Smooth muscle cell (in vitro differentiated cells): ENCODE results near the gene SOCS7. TPM values are rescaled to one million over a fixed set of nuclear protein-coding genes. Genes with fewer than 3 reads are reported as not detected.

Experiments used
- DNase-seq: peaks from one replicate; lab custom pipeline; 2025; ENCODE audit not compliant: unreplicated experiment; lab: John Stamatoyannopoulos, UW
- H2AFZ ChIP-seq: fragments of 200-600 bp; sonication (generic); 2 replicates; pipeline ENCODE4 v1.6.0; 2016; ENCODE audit warnings: antibody characterized with exemption, low read depth, mild to moderate bottlenecking
- H3F3A ChIP-seq: fragments of 200-600 bp; sonication (generic); 2 replicates; pipeline ENCODE4 v1.6.0; 2017; ENCODE audit warnings: antibody characterized with exemption, low read depth
- H3K27ac ChIP-seq: fragments of 200-600 bp; sonication (generic); 2 replicates; pipeline ENCODE4 v1.5.1; 2016; ENCODE audit warnings: low read depth, mild to moderate bottlenecking
- H3K27me3 ChIP-seq: fragments of 200-600 bp; sonication (generic); 2 replicates; pipeline ENCODE4 v1.6.1; 2016; ENCODE audit warnings: low read depth, mild to moderate bottlenecking
- H3K36me3 ChIP-seq: fragments of 200-600 bp; sonication (generic); 2 replicates; pipeline ENCODE4 v1.5.1; 2016; ENCODE audit warnings: low read depth
- H3K4me1 ChIP-seq: fragments of 200-600 bp; sonication (generic); 2 replicates; pipeline ENCODE4 v1.5.1; 2016; ENCODE audit warnings: low read depth
- H3K4me2 ChIP-seq: fragments of 200-600 bp; sonication (generic); 2 replicates; pipeline ENCODE4 v1.6.0; 2016; ENCODE audit warnings: mild to moderate bottlenecking
- H3K4me3 ChIP-seq: fragments of 200-600 bp; sonication (generic); 2 replicates; pipeline ENCODE4 v1.5.1; 2016; ENCODE audit warnings: mild to moderate bottlenecking
- H3K79me2 ChIP-seq: fragments of 200-600 bp; sonication (generic); 2 replicates; pipeline ENCODE4 v1.6.0; 2016; ENCODE audit warnings: low read depth, mild to moderate bottlenecking
- H3K9ac ChIP-seq: fragments of 200-600 bp; sonication (generic); 2 replicates; pipeline ENCODE4 v1.6.0; 2016; ENCODE audit warnings: low read depth
- H3K9me3 ChIP-seq: fragments of 200-600 bp; sonication (generic); replicated peaks from 2 replicates; pipeline ENCODE4 v1.5.1; 2016; ENCODE audit warnings: low read depth
- H4K20me1 ChIP-seq: fragments of 200-600 bp; sonication (generic); 2 replicates; pipeline ENCODE4 v1.6.0; 2016; ENCODE audit warnings: low read depth
- CTCF ChIP-seq: fragments of 200-600 bp; sonication (generic); IDR thresholded peaks from 2 replicates; pipeline ENCODE4 v1.5.1; 2017; ENCODE audit warnings: borderline replicate concordance, mild to moderate bottlenecking, antibody characterized with exemption; ENCODE audit not compliant: insufficient read depth, poor library complexity, severe bottlenecking
- WGBS: methylation state at CpG from one replicate; pipeline ENCODE4 v1.1.7; 2016; ENCODE audit warnings: low lambda C conversion rate; 5-methylcytosine and 5-hydroxymethylcytosine counted together
- polyA plus RNA-seq: library from polyadenylated mRNA; unstranded; fragments of >200 nt; fragmentation: Nextera tagmentation; extraction: Ambion mirVana; gene quantifications from 2 replicates; pipeline ENCODE4 v1.2.1, GENCODE V29; 2016
- total RNA-seq: library from RNA; depleted of rRNA; stranded (reverse); fragments of >200 nt; gene quantifications from 2 replicates; pipeline ENCODE4 v1.2.3, GENCODE V29; 2014

Gene SOCS7
- total and polyA plus RNA-seq, 2 experiments from 2014 or later: 0.89 to 6.2 TPM

GRCh38 chr17:38329808-38330730, 21.6 kb upstream of the SOCS7 start:
- Histone ChIP-seq H3K9me3 (no peaks in the 10 kb centered on the region), H3K27ac (no peak overlapping the region), H3K4me3 (no peak overlapping the region), H4K20me1 (no peaks in the 10 kb centered on the region), H3K4me1 (peaks cover 7% of the 10 kb centered on the region), H3F3A (no peaks in the 10 kb centered on the region), H3K36me3 (no peaks in the 10 kb centered on the region), H3K9ac (no peak overlapping the region), H2AFZ (no peak overlapping the region), H3K4me2 (no peak overlapping the region), H3K79me2 (no peaks in the 10 kb centered on the region), H3K27me3 (no peaks in the 10 kb centered on the region)
- TF ChIP-seq CTCF: no peak
- no peak for DNase-seq
- 94% methylated on average over 25 of the region's 25 CpGs for WGBS

GRCh38 chr17:38330941-38331411, 20.7 kb upstream of the SOCS7 start:
- Histone ChIP-seq H3K79me2 (no peaks in the 10 kb centered on the region), H3K4me3 (no peak overlapping the region), H2AFZ (no peak overlapping the region), H3K9me3 (no peaks in the 10 kb centered on the region), H3K27me3 (no peaks in the 10 kb centered on the region), H3K9ac (no peak overlapping the region), H3K4me1 (no peaks in the 10 kb centered on the region), H3K4me2 (no peak overlapping the region), H4K20me1 (no peaks in the 10 kb centered on the region), H3F3A (no peaks in the 10 kb centered on the region), H3K36me3 (no peaks in the 10 kb centered on the region), H3K27ac (no peak overlapping the region)
- DNase-seq: no peak
- 93% methylated on average over 23 of the region's 23 CpGs for WGBS
- TF ChIP-seq CTCF: no peak

GRCh38 chr17:38332735-38333134, 18.9 kb upstream of the SOCS7 start:
- H4K20me1 ChIP-seq: no peaks in the 10 kb centered on the region
- H3K79me2 ChIP-seq: no peaks in the 10 kb centered on the region
- H3K36me3 ChIP-seq: no peaks in the 10 kb centered on the region
- DNase-seq: no peak
- H3K4me3 ChIP-seq: no peak overlapping the region
- H2AFZ ChIP-seq: no peak overlapping the region
- H3K27ac ChIP-seq: no peak overlapping the region
- no peak overlapping the region for H3K4me2 ChIP-seq
- H3F3A ChIP-seq: no peaks in the 10 kb centered on the region
- no peak for TF ChIP-seq CTCF
- H3K4me1 ChIP-seq: no peaks in the 10 kb centered on the region
- no peak overlapping the region for H3K9ac ChIP-seq
- peaks cover 3% of the 10 kb centered on the region for H3K27me3 ChIP-seq
- 86% methylated on average over 7 of the region's 7 CpGs for WGBS
- H3K9me3 ChIP-seq: no peaks in the 10 kb centered on the region
